GM12892 (cell line): ENCODE data around the gene DENND1A.

Experiments
- POLR2A ChIP-seq: IDR thresholded peaks from 2 replicates; pipeline ENCODE4 v1.6.1; 2011; ENCODE audit warnings: low read depth, low read length, control low read depth
- POLR2AphosphoS5 ChIP-seq: IDR thresholded peaks from 2 replicates; pipeline ENCODE4 v1.6.1; 2011; ENCODE audit warnings: low read depth, low read length, control low read depth

DNA sequence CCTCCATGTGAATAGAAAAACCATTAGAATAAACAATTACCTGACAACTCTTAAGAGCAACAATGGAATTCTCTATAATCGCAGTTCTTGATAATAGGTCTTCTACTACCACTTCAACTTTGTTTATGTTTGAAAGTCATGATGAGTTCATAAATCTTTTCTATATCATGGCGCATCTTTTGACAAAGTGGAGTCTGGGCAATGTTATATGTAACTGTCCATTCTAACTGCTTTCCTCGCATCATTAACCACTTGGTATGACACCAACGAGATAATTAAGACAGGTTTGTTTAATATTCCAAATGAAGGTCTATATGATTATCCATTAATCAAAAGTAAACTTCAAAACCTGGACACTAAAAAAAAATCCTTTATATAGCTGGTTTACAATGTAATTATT, 272.0 kb downstream of the DENND1A start:
- TF ChIP-seq POLR2AphosphoS5: no peak
- no peak for TF ChIP-seq POLR2A
